Tibial nerve (tissue), 4 donors: ENCODE measurements around the gene MLLT10. TPM values are rescaled to one million over a fixed set of nuclear protein-coding genes. Genes with fewer than 3 reads are reported as not detected.
"Not testable (repeated sequence)": the region's sequence is repeated elsewhere in the genome, so short reads cannot be mapped to it uniquely, and the experiment has no call there.

Experiments
- DNase-seq, 2 donors: peaks; one replicate each; pipeline ENCODE4 v3.0.0-alpha.2; 2019; ENCODE audit warnings: low spot score in 2 of 2
- H3K27ac ChIP-seq, 4 donors: fragments of 200-600 bp; sonication (generic) in 3 of 4; one replicate each; pipeline ENCODE4 v1.5.1; 2017 to 2019; ENCODE audit warnings: mild to moderate bottlenecking in 1 of 4
- H3K27me3 ChIP-seq, 2 donors: fragments of 200-600 bp; sonication (generic) in 1 of 2; one replicate each; pipeline versions ENCODE4 v1.5.1 to v1.6.0; 2017 to 2019
- H3K36me3 ChIP-seq, 3 donors: fragments of 200-600 bp; sonication (generic); one replicate each; pipeline ENCODE4 v1.5.1; 2018 to 2019
- H3K4me1 ChIP-seq, 4 donors: fragments of 200-600 bp; sonication (generic) in 3 of 4; one replicate each; pipeline ENCODE4 v1.5.1; 2017 to 2019
- H3K4me3 ChIP-seq, 4 donors: fragments of 200-600 bp; sonication (generic) in 3 of 4; one replicate each; pipeline ENCODE4 v1.5.1; 2017 to 2019; ENCODE audit warnings: mild to moderate bottlenecking in 1 of 4, moderate library complexity in 1 of 4
- H3K9me3 ChIP-seq, 4 donors: fragments of 200-600 bp; sonication (generic) in 3 of 4; one replicate each; pipeline ENCODE4 v1.5.1; 2017 to 2019
- CTCF ChIP-seq, 5 experiments: fragments of 200-600 bp in 3 of 5; fragments of 450-650 bp in 2 of 5; sonication (generic) in 3 of 5; IDR thresholded peaks; one replicate each; pipeline ENCODE4 v1.5.1; 2016 to 2019; ENCODE audit warnings: antibody characterized with exemption in 5 of 5, mild to moderate bottlenecking in 3 of 5, moderate library complexity in 2 of 5
- EP300 ChIP-seq, 2 donors: sonication (generic); formaldehyde crosslinking; IDR thresholded peaks; one replicate each; pipeline ENCODE4 v1.6.1; 2017; ENCODE audit warnings: antibody characterized with exemption in 2 of 2, mild to moderate bottlenecking in 1 of 2
- POLR2A ChIP-seq, 2 donors: fragments of 450-650 bp; IDR thresholded peaks; one replicate each; pipeline ENCODE4 v1.6.1; 2017; ENCODE audit warnings: antibody characterized with exemption in 2 of 2, mild to moderate bottlenecking in 2 of 2, moderate library complexity in 2 of 2
- WGBS, 2 donors: methylation state at CpG; one replicate each; pipeline ENCODE4 v1.1.5; 2018; 5-methylcytosine and 5-hydroxymethylcytosine counted together
- total RNA-seq, 4 donors: library from RNA; depleted of rRNA; stranded (reverse); fragments of >200 nt; gene quantifications; one replicate each; pipeline ENCODE4 v1.1.0, GENCODE V29; 2016

Gene MLLT10
- total RNA-seq, 4 donors from 2014 or later: 40.6 to 60.9 (median 47.5) TPM

- H3K36me3 ChIP-seq: peaks cover 0 to 82% (median 0%) of the 10 kb centered on the region in 3 donors
- H3K4me3 ChIP-seq: no peak overlapping the region
- H3K27me3 ChIP-seq: no peaks in the 10 kb centered on the region
- WGBS, 2 donors: 84 to 85% methylated on average over 6 of the region's 6 CpGs
- DNase-seq: no peak
- no peaks in the 10 kb centered on the region for H3K9me3 ChIP-seq
- no peak for TF ChIP-seq POLR2A (IDR thresholded peaks at IDR 0.05)
- H3K27ac ChIP-seq: no peak overlapping the region
- no peaks in the 10 kb centered on the region for H3K4me1 ChIP-seq
Measured at GRCh38 chr10:21547246-21547645, 13.2 kb downstream of the MLLT10 start.

GRCh38 chr10:21552638-21553037 lies 18.6 kb downstream of the MLLT10 start:
- H3K4me1 ChIP-seq: peaks cover 0 to 12% (median 0%) of the 10 kb centered on the region in 4 donors
- no peak overlapping the region for H3K4me3 ChIP-seq
- no peaks in the 10 kb centered on the region for H3K27me3 ChIP-seq
- TF ChIP-seq EP300 (IDR thresholded peaks at IDR 0.05): no peak
- TF ChIP-seq POLR2A (IDR thresholded peaks at IDR 0.05): no peak
- TF ChIP-seq CTCF (IDR thresholded peaks at IDR 0.05): no peak
- no peak for DNase-seq
- 93% methylated on average over 8 of the region's 8 CpGs for WGBS, 2 donors
- H3K27ac ChIP-seq: no peak overlapping the region
- H3K9me3 ChIP-seq: no peaks in the 10 kb centered on the region
- H3K36me3 ChIP-seq: peaks cover 0 to 77% (median 0%) of the 10 kb centered on the region in 3 donors

- Histone ChIP-seq H3K9me3 (no peaks in the 10 kb centered on the region), H3K27me3 (no peaks in the 10 kb centered on the region), H3K36me3 (peaks cover 0 to 86% (median 0%) of the 10 kb centered on the region in 3 donors), H3K27ac (no peak overlapping the region), H3K4me1 (peaks cover 0 to 18% (median 0%) of the 10 kb centered on the region in 4 donors), H3K4me3 (no peak overlapping the region)
- TF ChIP-seq CTCF (IDR thresholded peaks at IDR 0.05): no peak
- no peak for TF ChIP-seq EP300 (IDR thresholded peaks at IDR 0.05)
- TF ChIP-seq POLR2A (IDR thresholded peaks at IDR 0.05): no peak
- 85 to 86% methylated on average over 8 of the region's 8 CpGs for WGBS, 2 donors
- DNase-seq: no peak
Measured at GRCh38 chr10:21556527-21556926, 22.5 kb downstream of the MLLT10 start.

GRCh38 chr10:21558984-21559383 lies 25.0 kb downstream of the MLLT10 start:
- Histone ChIP-seq H3K36me3 (peaks cover 0 to 69% (median 0%) of the 10 kb centered on the region in 3 donors), H3K4me1 (peaks cover 0 to 18% (median 0%) of the 10 kb centered on the region in 4 donors)
- not testable (repeated sequence) for H3K27ac ChIP-seq, H3K4me3 ChIP-seq, H3K9me3 ChIP-seq, H3K27me3 ChIP-seq, DNase-seq
- 95 to 98% methylated on average over 7 of the region's 7 CpGs for WGBS, 2 donors

- no peak for DNase-seq
- H3K4me3 ChIP-seq: no peak overlapping the region
- no peak for TF ChIP-seq CTCF (IDR thresholded peaks at IDR 0.05)
- peaks cover 0 to 7% (median 0%) of the 10 kb centered on the region in 3 donors for H3K36me3 ChIP-seq
- no peaks in the 10 kb centered on the region for H3K9me3 ChIP-seq
- no peak overlapping the region for H3K27ac ChIP-seq
- H3K4me1 ChIP-seq: peaks cover 0 to 53% (median 13%) of the 10 kb centered on the region in 4 donors
- 67 to 77% methylated on average over 3 of the region's 3 CpGs for WGBS, 2 donors
- no peaks in the 10 kb centered on the region for H3K27me3 ChIP-seq
Measured at GRCh38 chr10:21570761-21571521, 36.9 kb downstream of the MLLT10 start.

- DNase-seq: peak in 1 of 2 donors; percentile 33
- 46 to 54% methylated on average over 3 of the region's 3 CpGs for WGBS, 2 donors
Measured at GRCh38 chr10:21572578-21572977, 38.5 kb downstream of the MLLT10 start.

GRCh38 chr10:21574514-21574913 lies 40.5 kb downstream of the MLLT10 start:
- H3K27ac ChIP-seq, H3K36me3 ChIP-seq, H3K27me3 ChIP-seq, DNase-seq, H3K9me3 ChIP-seq, H3K4me3 ChIP-seq: not testable (repeated sequence)
- WGBS, 2 donors: 89 to 96% methylated on average over 2 of the region's 2 CpGs
- peaks cover 0 to 43% (median 13%) of the 10 kb centered on the region in 4 donors for H3K4me1 ChIP-seq

More at GRCh38 chr10:21572578-21572977, 38.5 kb downstream of the MLLT10 start:
- Histone ChIP-seq H3K27me3 (no peaks in the 10 kb centered on the region), H3K9me3 (no peaks in the 10 kb centered on the region), H3K4me1 (peaks cover 0 to 51% (median 13%) of the 10 kb centered on the region in 4 donors), H3K36me3 (no peaks in the 10 kb centered on the region), H3K4me3 (no peak overlapping the region), H3K27ac (no peak overlapping the region)
- peak in 1 of 2 donors; percentile 23 for TF ChIP-seq EP300 (IDR thresholded peaks at IDR 0.05)
- TF ChIP-seq POLR2A (IDR thresholded peaks at IDR 0.05): no peak
- no peak for TF ChIP-seq CTCF (IDR thresholded peaks at IDR 0.05)
